ENCODE results near the gene VEGFA.

GRCh38 chr6:43750622-43751021 is 19.4 kb upstream of the VEGFA start:
- no peak for TF ChIP-seq CTCF (IDR thresholded peaks at IDR 0.05)
- TF ChIP-seq POLR2A (IDR thresholded peaks at IDR 0.05): no peak
- no peak for TF ChIP-seq POLR2AphosphoS5 (IDR thresholded peaks at IDR 0.05)
